A673 (cell line): ENCODE measurements around the gene ARSA. TPM values are rescaled to one million over a fixed set of nuclear protein-coding genes. Genes with fewer than 3 reads are reported as not detected.

Experiments
- BruUV-seq: library from RNA; stranded (reverse); fragments of 400-500 nt; replicated peaks from 2 replicates; lab custom pipeline; 2021; lab: Mats Ljungman, UMichigan
- CTCF ChIA-PET: fragments of 300-600 bp; sonication (Branson Sonifier 250); formaldehyde crosslinking; loops from one replicate; lab custom pipeline; 2022; ENCODE audit warnings: antibody characterized with exemption; lab: Charles Lee
- POLR2A ChIA-PET: fragments of 300-600 bp; sonication (Branson Sonifier 250); formaldehyde crosslinking; loops from one replicate; lab custom pipeline; 2022; ENCODE audit warnings: antibody characterized with exemption; ENCODE audit not compliant: low non-redundant PET; lab: Charles Lee
- DNase-seq: peaks from one replicate; pipeline ENCODE4 v3.0.0-alpha.2; 2015; ENCODE audit warnings: low spot score
- H3K27ac ChIP-seq: fragments of 200-600 bp; sonication (generic); 2 replicates; pipeline ENCODE4 v1.5.1; 2016; ENCODE audit warnings: mixed run types, low read depth, mild to moderate bottlenecking, mixed read lengths, antibody characterized with exemption, low read length; ENCODE audit not compliant: poor library complexity, severe bottlenecking
- H3K27me3 ChIP-seq: fragments of 200-600 bp; sonication (generic); replicated peaks from 2 replicates; pipeline ENCODE4 v1.6.1; 2017; ENCODE audit warnings: mixed run types, low read depth, mild to moderate bottlenecking, mixed read lengths, antibody characterized with exemption, low read length; ENCODE audit not compliant: insufficient read depth, poor library complexity
- H3K36me3 ChIP-seq: fragments of 200-600 bp; sonication (generic); 2 replicates; pipeline ENCODE4 v1.6.1; 2016; ENCODE audit warnings: mixed run types, mild to moderate bottlenecking, mixed read lengths, antibody characterized with exemption, low read length; ENCODE audit not compliant: insufficient read depth, poor library complexity, severe bottlenecking
- H3K4me1 ChIP-seq: fragments of 200-600 bp; sonication (generic); 2 replicates; pipeline ENCODE4 v1.6.1; 2017; ENCODE audit warnings: mixed run types, mild to moderate bottlenecking, mixed read lengths, antibody characterized with exemption, low read length; ENCODE audit not compliant: insufficient read depth, poor library complexity, severe bottlenecking
- H3K4me3 ChIP-seq: fragments of 200-600 bp; sonication (generic); 2 replicates; pipeline ENCODE4 v1.5.1; 2016; ENCODE audit warnings: low read depth, mixed run types, mild to moderate bottlenecking, mixed read lengths, low read length; ENCODE audit not compliant: poor library complexity, severe bottlenecking
- H3K9me3 ChIP-seq: fragments of 200-600 bp; sonication (generic); 2 replicates; pipeline ENCODE4 v1.6.1; 2016; ENCODE audit warnings: mixed run types, low read depth, mild to moderate bottlenecking, mixed read lengths, antibody characterized with exemption, low read length; ENCODE audit not compliant: poor library complexity, severe bottlenecking
- EZH2 ChIP-seq: fragments of 200-600 bp; sonication (generic); IDR thresholded peaks from 2 replicates; pipeline ENCODE4 v1.6.1; 2017; ENCODE audit warnings: borderline replicate concordance, low read depth, mild to moderate bottlenecking, mixed read lengths, antibody characterized with exemption, low read length; ENCODE audit not compliant: poor library complexity, severe bottlenecking
- intact Hi-C: fragments of 100-400 bp; cut with micrococcal nuclease; formaldehyde crosslinking; loops from one replicate; pipeline ENCODE4 v1.10.0; 2022; ENCODE audit not compliant: unreplicated experiment
- total RNA-seq: library from RNA; stranded (reverse); gene quantifications from 2 replicates; pipeline ENCODE4 v1.2.3, GENCODE V29; 2021
- TF ChIP-seq, protein P1 (sequence below): fragments of 300-800, 200-600 bp; sonication (generic); conservative IDR thresholded peaks from 2 replicates; pipeline ENCODE4 v1.5.1; 2017; ENCODE audit warnings: low read depth, mild to moderate bottlenecking, antibody characterized with exemption, low read length, moderate library complexity, mixed read lengths

Gene ARSA
- total RNA-seq, 1 experiment from 2014 or later: 15.6 TPM

DNA sequence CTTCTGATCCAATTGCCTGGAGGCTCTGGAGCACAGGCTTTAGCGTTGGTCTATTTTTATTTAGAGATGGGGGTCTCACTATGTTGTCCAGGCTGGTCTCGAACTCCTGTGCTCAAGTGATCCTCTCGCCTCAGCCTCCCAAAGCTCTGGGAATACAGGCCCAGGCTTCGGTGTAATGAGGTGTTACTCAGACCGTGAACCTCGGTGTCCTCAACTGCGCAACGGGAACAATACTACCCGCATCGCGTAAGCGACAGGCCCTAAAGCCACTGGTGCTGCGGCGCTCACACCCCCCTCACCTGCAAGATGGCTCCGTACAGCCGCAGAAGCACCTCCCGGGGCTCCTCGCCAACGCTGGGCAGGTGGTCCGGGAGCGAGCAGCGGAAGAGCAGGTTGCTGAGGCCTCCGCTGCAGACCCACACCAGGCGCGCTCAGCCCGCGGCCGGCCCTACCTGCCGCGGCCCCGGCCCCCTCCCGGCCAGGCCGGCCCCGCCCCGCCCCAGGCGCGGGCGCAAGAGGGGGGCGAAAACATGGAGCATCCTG lies 45.9 kb downstream of the ARSA start:
- TF ChIP-seq, protein P1, sequence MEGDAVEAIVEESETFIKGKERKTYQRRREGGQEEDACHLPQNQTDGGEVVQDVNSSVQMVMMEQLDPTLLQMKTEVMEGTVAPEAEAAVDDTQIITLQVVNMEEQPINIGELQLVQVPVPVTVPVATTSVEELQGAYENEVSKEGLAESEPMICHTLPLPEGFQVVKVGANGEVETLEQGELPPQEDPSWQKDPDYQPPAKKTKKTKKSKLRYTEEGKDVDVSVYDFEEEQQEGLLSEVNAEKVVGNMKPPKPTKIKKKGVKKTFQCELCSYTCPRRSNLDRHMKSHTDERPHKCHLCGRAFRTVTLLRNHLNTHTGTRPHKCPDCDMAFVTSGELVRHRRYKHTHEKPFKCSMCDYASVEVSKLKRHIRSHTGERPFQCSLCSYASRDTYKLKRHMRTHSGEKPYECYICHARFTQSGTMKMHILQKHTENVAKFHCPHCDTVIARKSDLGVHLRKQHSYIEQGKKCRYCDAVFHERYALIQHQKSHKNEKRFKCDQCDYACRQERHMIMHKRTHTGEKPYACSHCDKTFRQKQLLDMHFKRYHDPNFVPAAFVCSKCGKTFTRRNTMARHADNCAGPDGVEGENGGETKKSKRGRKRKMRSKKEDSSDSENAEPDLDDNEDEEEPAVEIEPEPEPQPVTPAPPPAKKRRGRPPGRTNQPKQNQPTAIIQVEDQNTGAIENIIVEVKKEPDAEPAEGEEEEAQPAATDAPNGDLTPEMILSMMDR: no peak
- Histone ChIP-seq H3K36me3 (no peaks in the 10 kb centered on the region), H3K4me1 (no peaks in the 10 kb centered on the region), H3K27ac (peak overlapping the region; percentile 92), H3K27me3 (no peaks in the 10 kb centered on the region), H3K4me3 (peak overlapping the region; percentile 74), H3K9me3 (no peaks in the 10 kb centered on the region)
- no peak for DNase-seq
- ChIA-PET POLR2A (no interaction called here), CTCF (no interaction called here)
- TSS peak; percentile 55 for BruUV-seq
- intact Hi-C loops: no loop called here

DNA sequence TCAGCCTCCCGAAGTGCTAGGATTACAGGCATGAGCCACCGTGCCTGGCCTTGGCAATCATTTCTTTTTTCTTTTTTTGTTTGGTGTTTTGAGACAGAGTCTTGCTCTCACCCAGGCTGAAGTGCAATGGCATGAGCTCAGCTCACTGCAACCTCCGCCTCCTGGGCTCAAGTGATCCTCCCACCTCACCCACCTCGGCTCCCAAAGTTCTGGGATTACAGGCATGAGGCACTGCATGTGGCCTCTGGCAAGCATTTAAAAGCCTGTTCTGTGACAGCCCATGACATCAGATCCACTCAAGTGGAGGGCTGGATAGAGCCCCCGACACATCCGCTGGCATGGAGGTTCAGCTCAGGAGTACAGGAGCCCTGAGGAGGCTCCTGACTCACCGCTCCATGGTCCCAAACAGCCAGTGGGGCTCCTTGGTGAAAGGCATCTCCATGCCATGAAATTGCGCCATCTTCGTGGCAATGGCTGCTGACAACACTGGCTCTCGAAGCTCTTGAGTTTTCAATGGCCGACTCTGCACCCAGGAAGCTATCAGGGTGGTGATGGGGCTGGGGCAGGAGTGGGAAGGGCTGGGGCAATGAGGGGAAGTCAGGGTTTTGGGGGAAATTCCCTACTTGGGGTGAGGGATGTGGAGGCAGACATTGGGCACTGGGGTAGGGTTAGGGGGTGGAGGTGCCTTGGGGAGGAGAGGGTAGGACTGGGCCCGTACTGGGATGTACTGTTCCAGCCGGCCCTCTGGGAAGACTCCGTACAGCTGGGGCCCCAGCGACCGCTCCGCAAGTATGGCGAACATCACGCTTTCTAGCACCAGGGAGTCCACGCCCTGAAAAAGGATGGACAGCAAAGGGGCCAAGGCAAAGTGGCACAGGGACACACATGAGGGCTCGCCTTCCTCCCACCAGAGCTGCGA lies 46.7 kb downstream of the ARSA start:
- ChIA-PET CTCF (no interaction called here), POLR2A (interaction anchor here (0.7 kb wide), 1 partner anchor 239 kb away, joined by 6 read pairs; no protein-coding TSS in a partner anchor)
- no peak for TF ChIP-seq EZH2
- BruUV-seq: no TSS peak
- Histone ChIP-seq H3K27me3 (no peaks in the 10 kb centered on the region), H3K4me3 (peak overlapping the region; percentile 74), H3K36me3 (no peaks in the 10 kb centered on the region), H3K9me3 (no peaks in the 10 kb centered on the region), H3K4me1 (no peaks in the 10 kb centered on the region), H3K27ac (no peak overlapping the region)
- no peak for DNase-seq
- intact Hi-C loops: no loop called here

DNA sequence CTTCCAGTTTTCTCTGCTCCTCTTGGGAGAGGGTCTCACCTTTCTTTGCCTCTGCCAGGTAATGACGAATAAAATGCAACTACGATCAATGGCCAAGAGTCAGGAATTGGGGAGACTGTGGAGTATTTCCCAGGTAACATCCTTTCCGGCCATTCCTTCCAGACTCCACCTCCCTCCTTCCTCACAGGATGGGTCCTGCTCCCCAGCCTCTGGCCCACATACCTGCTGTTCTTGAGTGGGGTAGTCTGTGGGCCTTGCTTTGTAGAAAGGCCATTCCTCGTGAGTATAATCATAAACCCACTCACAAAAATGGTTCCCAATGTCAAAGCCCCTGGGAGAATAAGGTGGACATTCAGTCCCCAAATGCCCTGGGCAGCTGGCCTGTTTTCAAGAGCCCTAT lies 48.2 kb downstream of the ARSA start:
- ChIA-PET POLR2A (no interaction called here), CTCF (no interaction called here)
- no peaks in the 10 kb centered on the region for H3K4me1 ChIP-seq
- BruUV-seq: no TSS peak
- no peak overlapping the region for H3K27ac ChIP-seq
- H3K9me3 ChIP-seq: no peaks in the 10 kb centered on the region
- no peak overlapping the region for H3K4me3 ChIP-seq
- H3K36me3 ChIP-seq: no peaks in the 10 kb centered on the region
- DNase-seq: no peak
- H3K27me3 ChIP-seq: no peaks in the 10 kb centered on the region
- intact Hi-C loops: no loop called here
- TF ChIP-seq, protein P1: no peak
- TF ChIP-seq EZH2: no peak
